ENCODE measurements around the gene CES3.

DNA sequence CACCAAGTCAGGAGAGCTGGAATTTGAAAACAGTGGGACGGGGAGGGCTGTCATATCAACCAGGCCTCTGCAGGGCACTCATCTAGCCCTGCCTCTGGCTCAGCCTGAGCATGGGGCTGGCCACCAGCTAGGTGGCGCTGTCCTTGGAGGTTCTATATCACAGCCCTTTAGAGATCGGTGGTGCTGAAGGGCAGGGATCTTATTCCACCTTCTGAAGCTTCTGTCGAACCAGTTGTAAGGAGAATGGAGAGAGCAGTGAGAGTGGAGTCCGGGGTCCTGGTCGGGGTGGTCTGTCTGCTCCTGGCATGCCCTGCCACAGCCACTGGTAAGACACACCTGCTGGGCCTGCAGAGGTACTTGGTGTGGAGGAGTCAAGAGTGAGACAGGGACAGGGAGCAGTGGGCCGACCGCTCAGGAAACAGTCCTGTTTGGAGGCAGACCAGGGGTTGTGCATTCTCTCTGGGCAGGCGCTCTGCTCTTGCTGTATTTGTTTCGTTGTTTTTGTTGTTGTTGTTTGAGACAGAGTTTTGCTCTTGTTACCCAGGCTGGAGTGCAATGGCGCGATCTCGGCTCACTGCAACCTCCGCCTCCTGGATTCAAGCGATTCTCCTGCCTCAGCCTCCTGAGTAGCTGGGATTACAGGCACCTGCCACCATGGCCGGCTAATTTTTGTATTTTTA, at the start of gene CES3:
- peak; percentile 62 for TF ChIP-seq CTCF (IDR thresholded peaks at IDR 0.05; ENCODE audit: low read depth, low read length, missing input control)
- TF ChIP-seq REST (IDR thresholded peaks at IDR 0.05), result peak; percentile 47
